K562 (cell line): Measurements from ENCODE around the gene GOLGA8J.

Experiments
- EP300 ChIP-seq: IDR thresholded peaks from 2 replicates; pipeline ENCODE4 v1.6.1; 2012; ENCODE audit warnings: low read length, improper control_type of control experiment
- GABPB2 ChIP-seq: fragments of 250-450 bp; sonication (Bioruptor Pico); conservative IDR thresholded peaks from 2 replicates; pipeline ENCODE4 v1.5.1; 2021; ENCODE audit warnings: mild to moderate bottlenecking
- GATAD2A ChIP-seq: fragments of 450-650 bp; IDR thresholded peaks from 2 replicates; pipeline ENCODE4 v1.6.1; 2017
- KHSRP ChIP-seq: fragments of 450-650 bp; IDR thresholded peaks from 2 replicates; pipeline ENCODE4 v1.6.1; 2017
- MIER1 ChIP-seq: fragments of 450-650 bp; IDR thresholded peaks from 2 replicates; pipeline ENCODE4 v1.6.1; 2016; ENCODE audit warnings: antibody characterized with exemption, mild to moderate bottlenecking, low read depth
- USF2 ChIP-seq: sonication (generic); formaldehyde crosslinking; IDR thresholded peaks from 2 replicates; pipeline ENCODE4 v1.5.0; 2020; ENCODE audit warnings: missing genetic modification reagents
- ZBTB1 ChIP-seq: sonication (generic); formaldehyde crosslinking; IDR thresholded peaks from 2 replicates; pipeline ENCODE4 v1.8.1; 2023; ENCODE audit warnings: missing genetic modification reagents, low read depth, mild to moderate bottlenecking, borderline replicate concordance
- ZBTB8A ChIP-seq: fragments of 450-650 bp; IDR thresholded peaks from 2 replicates; pipeline ENCODE4 v1.6.1; 2018; ENCODE audit warnings: mild to moderate bottlenecking, moderate library complexity; ENCODE audit not compliant: partially characterized antibody
- ZNF3 ChIP-seq: fragments of 250-450 bp; sonication (Bioruptor Pico); IDR thresholded peaks from 2 replicates; pipeline ENCODE4 v1.5.0; 2021; ENCODE audit warnings: mild to moderate bottlenecking, moderate library complexity
- ZNF449 ChIP-seq: fragments of 250-450 bp; sonication (Bioruptor Pico); IDR thresholded peaks from 2 replicates; pipeline ENCODE4 v1.8.0; 2022; ENCODE audit warnings: moderate library complexity, mild to moderate bottlenecking, inconsistent platforms
- ZNF778 ChIP-seq: fragments of 450-650 bp; formaldehyde crosslinking; IDR thresholded peaks from 2 replicates; pipeline ENCODE4 v1.4.0; 2020; ENCODE audit warnings: mild to moderate bottlenecking, moderate library complexity

- TF ChIP-seq EP300 (no peak), GATAD2A (no peak), ZNF3 (CRISPR knock-in tag) (no peak), MIER1 (no peak), ZNF449 (CRISPR knock-in tag) (no peak), ZNF778 (no peak), ZBTB8A (no peak), GABPB2 (CRISPR knock-in tag) (no peak), KHSRP (no peak), ZBTB1 (no peak), USF2 (CRISPR knock-in tag) (no peak)
Observed at GRCh38 chr15:30038667-30039523, 43.9 kb upstream of the GOLGA8J start.
